GM19035 (cell line): ENCODE data around the gene UGCG.
A peak's percentile ranks its signal among the peaks of the same experiment; 100 is the strongest.
"Not testable (repeated sequence)": the region's sequence is repeated elsewhere in the genome, so short reads cannot be mapped to it uniquely, and the experiment has no call there.

ENCODE experiments used
- ATAC-seq: cut with Tn5 transposase; IDR thresholded peaks from one replicate; pipeline ENCODE4 v1.9.1; 2021; ENCODE audit not compliant: unreplicated experiment

UGCG gene

DNA sequence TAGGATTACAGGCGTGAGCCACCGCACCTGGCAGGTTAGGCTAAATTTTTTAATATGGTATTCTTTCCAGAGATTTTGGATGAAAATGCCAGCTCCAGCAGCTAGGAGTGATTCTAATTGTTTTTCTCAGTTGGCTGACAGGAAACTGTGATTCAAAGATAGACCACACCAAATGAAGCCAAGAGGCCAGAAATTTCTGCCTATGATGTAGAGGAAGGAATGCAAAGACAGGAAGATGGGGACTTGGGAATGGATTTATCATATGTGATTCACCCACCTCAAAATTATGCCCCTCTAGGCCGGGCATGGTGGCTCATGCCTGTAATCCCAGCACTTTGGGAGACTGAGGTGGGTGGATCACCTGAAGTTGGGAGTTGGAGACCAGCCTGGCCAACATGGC lies 53.3 kb downstream of the UGCG start:
- no peak for ATAC-seq

DNA sequence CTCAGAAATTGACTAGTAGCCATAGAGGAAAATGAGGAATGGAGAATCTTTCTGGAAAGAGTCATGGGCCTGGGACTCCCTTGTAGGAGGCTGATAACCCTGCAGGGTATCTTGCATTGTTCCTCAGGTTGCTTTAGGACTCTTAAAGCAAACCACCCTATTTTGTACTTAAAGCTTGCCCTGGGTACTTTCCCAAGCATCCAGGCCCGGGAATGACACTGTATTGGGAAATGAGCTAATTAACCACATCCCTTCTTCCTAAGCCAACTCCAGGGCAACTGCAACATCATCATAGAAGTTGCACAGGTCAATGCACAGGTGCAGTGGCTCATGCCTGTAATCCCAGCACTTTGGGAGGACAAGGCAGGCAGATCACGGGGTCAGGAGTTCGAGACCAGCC lies 55.9 kb downstream of the UGCG start:
- ATAC-seq = no peak

DNA sequence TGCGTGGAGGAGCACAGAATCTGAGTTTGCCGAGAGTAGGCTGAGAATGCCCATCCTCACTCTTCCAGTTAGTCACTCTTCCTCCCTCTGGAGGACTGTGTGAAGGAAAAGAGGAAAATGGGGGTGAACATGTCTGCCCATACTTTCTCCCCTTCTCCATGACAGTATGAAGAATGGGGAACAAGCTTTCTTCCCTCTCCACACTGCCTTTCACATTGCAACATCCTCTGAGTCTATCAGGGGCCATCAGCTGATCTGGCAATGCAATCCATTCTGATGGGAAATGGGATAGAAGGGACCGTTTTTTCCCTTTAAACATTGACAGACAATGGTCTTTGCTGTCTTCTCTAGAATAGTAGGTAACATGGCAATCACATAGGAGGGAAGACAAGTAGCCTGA lies 56.8 kb downstream of the UGCG start:
- no peak for ATAC-seq

DNA sequence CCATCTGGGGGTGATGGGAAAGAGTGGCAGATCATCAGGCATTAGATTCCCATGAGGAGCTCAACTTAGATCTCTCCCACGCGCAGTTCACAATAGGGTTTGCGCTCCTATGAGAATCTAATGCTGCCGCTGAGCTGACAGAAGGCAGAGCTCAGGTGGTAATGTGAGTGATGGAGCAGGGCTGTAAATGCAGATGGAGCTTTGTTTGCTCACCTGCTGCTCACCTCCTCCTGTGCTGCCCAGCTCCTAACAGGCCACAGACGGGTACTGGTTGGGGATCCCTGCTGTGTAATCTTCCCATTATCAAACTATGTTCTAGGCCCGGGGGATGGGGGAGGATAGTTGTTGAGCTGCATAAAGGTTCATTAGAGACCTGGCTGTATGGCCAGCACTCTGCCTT lies 58.4 kb downstream of the UGCG start:
- ATAC-seq = no peak

DNA sequence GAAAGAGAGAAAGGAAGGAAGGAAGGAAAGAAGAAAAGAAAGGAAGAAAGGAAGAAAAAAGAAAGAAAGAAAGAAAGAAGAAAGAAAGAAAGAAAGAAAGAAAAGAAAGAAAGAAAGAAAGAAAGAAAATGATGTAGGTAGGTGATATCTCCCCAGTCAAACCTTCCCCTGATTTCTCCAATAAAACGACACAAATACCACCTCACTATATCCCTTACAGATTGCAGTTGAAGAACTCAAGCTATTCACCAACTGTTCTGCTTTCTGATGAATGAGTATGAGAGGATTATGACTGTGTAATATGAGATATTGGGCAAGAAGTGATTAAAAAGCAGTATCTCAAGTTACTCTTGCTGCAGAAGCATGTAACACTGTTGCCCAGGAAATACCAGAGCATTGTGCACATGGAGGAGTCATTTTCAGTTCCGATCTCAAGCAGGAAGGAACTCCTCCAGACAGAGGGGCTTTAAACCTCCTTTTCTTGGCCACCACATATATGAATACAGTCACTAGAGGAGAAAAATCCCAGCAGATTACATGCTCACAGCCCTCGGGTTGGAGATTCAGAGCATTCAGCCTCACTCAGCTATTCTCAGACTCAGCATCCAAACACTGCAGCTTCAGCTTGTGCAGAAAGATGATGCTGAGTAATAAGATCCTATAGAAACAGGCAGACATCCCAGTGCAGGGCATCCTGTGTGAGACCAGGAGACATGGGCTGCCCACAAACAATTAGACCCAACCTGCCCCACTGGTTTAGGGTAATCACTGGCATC lies 61.4 kb downstream of the UGCG start:
- ATAC-seq = no peak

DNA sequence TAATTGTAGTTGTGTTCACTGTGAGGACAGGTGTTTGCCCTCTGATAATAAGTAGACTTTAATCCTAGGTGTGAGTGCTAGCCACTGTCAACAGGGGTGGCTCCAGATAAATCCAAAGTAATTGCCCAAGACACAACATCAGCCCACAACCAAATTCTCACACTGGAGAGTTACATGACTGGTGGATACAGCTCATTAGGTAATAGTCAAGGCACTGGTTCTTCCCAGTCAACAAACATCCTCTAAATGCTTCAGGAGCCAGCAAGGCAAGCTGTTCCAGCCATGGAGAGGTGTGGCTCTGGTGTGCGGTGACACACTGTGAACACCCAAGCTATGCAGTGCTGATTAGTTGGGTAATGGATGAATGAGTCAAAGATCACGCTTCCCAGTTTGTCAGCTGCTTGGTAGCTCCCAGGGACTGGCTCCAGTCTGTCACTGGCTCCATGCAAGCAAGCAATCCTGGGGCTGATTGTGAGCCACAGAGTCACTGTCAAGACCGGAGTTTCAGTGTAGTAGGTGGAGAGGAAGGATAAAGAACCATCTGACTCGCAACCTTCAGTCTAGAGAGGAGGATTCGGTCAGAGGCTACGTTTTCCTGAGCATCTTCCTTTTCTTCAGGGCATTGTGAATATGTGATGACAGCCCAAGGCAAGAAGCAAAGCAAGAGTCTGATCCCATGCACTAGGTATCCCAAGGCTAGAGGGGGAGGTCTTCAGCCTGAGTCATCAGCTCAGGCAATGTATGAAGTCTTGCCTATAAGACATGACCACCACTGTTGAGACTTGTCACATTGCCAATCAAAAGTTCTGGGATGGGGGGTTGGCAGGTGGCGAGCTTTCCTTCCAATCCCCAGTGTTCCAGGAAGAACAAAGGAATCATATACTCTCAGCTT lies 63.1 kb downstream of the UGCG start:
- ATAC-seq = no peak

DNA sequence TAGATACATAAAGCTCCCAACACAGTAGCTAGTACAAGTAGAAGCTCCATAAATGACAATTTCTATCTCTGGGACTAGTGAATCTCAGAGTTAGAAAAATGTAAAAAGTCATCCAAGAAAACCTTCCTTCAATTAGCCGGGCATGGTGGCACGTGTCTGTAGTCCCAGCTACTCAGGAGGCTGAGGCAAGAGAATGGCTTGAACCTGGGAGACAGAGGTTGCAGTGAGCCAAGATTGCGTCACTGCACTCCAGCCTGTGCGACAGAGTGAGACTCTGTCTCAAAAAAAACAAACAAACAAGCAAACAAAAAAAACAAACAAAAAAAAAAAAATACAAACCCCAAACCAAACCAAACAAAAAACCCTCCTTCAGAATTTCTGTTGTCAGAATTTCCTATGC lies 63.9 kb downstream of the UGCG start:
- not testable (repeated sequence) for ATAC-seq

DNA sequence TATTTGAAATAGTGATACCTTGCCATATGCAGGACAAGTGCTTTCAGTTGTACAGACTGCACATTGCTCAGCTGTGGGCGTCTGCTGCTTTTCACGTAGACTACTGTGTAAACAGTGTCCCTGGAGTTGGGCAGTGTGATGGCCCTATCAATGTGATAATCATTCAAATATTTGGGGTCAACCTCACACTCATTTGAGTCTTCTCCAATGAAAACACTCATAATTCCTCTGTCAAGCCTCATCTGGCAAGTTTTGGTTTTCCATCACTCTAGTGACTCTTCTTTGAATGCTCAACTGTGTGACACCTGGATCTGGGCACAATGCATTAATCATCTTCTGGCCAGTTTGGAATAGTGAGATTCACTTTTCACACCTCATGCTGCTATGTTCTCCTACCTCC lies 64.4 kb downstream of the UGCG start:
- ATAC-seq = no peak

DNA sequence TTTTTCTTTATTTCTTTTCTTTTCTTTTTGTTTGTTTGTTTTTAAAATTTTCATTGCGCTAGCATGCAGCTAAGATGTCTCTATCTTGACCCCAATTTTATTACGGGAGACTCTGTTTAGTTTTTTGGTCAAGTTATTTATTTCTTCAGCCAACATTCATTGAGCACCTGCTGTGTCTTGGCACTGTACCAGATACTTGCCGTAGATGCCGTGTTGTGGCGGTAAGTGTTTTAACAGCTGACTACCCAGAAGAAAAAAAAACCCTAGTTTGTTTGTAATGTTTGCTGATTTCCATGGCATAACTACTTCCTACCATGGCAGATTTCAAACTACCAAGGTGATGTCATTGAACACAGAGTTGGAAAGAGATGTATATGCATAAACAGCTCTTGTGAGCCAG lies 65.0 kb downstream of the UGCG start:
- ATAC-seq = no peak

DNA sequence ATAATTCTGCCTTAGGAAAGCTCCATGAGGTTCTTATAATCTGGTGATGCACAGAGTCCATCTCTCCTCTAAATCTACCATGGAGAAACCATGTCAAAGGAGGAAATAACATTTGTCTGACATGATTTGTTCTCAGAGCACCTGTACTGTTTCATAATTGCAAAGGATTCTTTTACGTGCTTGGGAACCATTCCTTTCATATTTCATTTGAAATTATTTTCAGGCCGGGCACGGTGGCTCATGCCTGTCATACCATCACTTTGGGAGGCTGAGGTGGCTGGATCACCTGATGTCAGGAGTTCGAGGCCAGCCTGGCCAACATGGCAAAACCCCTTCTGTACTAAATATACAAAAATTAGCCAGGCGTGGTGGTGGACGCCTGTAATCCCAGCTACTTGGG lies 65.4 kb downstream of the UGCG start:
- no peak for ATAC-seq

DNA sequence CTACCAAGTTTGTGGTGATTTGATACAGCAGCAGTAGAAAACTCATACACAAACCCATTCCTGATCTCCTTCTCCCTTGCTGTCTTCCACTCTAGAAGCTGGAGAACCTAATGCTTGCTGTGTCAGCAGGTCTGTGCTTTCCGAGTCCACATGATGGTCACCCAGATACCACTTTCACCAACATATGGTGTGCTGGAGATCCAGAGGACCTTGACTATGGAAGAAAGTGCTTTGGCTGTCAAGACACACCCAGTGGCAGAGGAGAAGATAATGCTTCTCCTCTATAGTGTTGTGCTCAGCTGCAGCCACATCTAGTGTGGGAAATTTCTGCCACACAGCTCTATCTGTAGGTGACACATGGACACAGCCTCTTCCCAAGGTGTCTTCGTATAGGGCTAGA lies 67.4 kb downstream of the UGCG start:
- ATAC-seq = no peak

DNA sequence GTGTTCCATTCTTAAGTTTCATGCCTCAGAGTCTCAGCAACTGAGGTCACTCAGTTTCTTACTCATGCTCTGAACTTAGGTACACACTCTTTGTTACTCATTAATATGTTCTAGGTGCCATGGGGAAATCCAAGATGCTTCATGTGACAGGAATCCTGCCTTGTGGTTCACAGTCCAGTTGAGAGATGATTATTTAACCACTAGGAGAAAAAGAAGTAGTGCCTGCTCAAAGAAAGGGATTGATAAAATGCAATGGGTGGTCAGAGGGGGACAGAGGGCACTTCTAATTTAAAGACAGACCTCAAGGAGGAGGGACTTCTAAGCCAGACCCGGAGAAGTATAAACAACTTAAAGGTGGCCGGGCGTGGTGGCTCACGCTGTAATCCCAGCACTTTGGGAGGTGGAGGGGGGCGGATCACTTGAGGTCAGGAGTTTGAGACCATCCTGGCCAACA lies 69.0 kb downstream of the UGCG start:
- ATAC-seq = peak; percentile 60

DNA sequence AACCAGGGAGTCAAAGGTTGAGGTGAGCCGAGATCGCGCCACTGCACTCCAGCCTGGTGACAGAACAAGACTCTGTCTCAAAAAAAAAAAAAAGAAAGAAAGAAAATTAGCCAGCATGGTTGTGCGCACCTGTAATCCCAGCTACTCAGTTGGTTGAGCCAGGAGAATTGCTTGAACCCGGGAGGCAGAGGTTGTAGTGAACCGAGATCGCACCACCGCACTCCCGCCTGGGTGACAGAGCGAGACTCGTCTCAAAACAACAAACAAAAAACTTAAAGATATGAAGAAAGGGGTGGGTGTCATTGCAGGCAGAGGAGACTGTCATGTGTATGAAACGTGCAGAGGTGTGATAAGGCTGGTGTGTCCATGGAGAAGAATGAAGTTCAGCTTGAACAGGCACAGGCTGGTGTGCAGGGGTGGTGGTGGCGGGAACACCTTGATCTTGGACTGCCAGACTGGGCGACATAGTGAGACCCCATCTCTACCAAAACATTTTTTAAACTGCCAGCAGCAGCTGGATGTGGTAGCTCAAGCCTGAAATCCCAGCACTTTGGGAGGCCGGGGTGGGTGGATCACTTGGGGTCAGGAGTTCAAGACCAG lies 69.6 kb downstream of the UGCG start:
- no peak for ATAC-seq

DNA sequence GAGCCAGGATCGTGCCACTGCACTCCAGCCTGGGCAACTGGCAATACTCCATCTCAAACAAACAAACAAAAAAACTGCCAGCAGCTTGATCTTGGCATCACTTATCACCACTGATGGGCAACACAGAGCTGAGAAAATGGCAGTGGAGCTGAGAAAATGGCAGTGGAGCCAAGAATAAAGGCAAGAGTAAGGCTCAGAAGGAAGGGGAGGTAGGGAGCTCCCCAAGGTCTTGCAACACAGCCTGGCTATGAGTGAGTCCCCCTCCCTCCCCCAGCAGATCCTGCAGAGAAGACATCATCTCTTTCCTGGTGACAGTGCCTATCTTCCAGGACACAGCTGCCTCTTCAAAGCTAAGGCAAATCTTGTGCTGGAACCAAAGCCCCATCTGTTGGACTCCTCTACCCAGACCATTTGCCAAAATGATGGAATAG lies 70.3 kb downstream of the UGCG start:
- ATAC-seq = no peak

DNA sequence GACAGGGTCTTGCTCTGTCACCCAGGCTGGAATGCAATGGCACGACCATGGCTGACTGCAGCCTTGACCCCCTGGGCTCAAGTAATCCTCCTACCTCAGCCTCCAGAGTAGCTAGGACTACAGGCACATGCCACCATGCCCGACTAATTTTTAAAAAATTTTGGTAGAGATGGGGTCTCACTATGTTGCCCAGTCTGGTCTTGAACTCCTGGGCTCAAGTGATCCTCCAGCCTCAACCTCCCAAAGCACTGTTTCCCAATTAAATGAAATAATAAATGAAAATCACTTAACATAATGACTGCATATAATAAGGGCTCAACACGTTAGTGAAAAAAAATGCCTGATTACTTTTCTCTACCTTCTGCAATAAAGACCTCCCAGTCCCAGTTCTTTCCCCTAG lies 71.0 kb downstream of the UGCG start:
- ATAC-seq = no peak

DNA sequence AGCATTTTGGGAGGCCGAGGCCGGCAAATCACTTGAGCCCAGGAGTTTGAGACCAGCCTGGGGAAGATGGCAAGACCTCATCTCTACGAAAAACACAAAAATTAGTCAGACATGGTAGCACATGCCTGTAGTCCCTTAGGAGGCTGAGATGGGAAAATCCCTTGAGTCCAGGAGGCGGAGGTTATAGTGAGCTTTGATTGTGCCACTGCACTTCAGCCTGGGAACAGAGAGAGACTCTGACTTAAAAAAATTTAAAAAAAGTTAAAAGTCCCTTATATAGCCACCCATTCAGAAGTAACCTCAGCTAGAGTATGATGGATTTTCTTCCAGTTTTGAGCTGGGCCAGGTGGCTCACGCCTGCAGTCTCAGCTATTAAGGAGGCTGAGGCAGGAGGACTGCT lies 72.4 kb downstream of the UGCG start:
- ATAC-seq = no peak

DNA sequence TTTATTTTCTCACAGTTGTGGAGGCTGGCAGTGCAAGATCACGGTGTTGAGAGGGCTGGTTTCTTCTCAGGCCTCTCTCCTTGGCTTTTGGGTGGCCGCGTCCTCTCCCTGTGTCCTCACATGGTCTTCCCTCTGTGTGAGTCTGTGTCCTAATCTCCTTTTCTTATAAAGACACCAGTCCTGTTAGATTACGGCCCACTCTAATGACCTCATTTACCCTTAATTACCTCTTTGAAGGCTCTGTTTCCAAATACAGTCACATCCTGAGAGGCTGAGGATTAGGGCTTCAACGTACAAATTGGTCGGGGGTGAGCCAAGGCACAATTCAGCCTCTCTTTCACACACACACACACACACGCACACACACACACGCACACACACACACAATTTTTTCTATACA lies 73.0 kb downstream of the UGCG start:
- ATAC-seq = no peak

DNA sequence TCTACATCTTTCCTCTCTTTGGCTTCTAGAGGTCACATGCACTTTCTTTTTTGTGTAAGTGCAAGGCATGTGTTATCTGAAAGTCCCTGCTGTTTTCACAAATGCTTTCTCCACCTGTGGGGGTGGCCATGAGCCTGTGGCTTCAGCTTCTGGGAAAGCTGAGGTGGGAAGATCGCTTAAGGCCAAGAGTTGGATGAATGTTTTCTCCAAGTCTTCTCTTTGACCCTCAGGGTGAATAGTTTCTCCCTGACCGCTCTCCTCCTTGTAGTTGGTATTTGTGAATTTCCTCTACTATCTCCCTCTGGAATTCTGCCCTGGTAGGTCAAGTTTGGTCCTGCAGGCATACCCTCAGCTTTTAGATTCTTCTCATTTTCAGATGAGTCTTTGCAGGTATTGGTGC lies 74.2 kb downstream of the UGCG start:
- no peak for ATAC-seq

DNA sequence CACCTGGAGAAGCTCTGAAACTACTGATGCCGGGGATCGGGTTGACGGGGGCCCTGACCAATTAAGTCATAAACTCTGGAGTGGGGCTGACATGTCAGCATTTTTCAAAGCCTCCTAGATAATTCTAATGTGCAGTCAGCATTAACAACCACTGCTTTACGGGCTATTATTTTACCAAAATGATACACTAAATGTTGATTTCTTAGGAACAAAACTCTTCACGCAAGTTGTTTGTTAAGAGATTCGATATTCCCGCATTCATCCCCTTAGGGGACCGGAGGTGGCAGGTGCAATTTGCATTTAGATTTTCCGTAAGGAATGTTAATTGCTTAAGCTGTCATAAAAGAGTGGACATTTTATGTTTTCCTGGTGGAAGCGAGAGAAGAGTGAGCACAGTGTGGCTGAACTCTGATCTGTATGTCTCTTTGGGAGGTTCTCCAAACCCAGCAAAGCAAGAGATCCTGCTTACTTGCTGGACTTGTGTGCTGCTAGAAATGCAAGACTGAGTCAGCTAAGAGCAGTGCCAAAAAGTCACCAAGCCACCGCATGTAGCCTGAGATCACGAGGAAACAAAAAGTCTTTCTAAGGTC lies 77.6 kb downstream of the UGCG start:
- ATAC-seq = no peak

DNA sequence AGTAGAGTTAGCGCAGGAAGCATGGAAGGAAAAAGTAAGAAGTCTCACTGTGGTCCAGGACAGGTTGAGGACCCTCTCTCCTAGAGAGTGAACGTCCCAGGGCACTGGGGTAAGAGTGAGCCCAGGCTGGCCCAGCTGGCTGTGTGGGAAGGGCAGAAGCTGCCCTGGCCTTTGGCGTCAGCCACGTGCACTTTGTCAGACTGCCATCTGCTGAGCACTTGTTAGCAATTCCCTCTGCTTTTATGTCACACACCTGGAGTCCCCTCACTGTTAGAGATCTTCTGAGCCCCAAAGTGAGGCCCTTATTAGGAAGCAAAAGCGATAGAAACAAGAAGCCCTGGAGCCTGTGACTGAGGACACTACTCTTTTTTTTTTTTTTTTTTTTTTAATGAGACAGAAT lies 79.1 kb downstream of the UGCG start:
- no peak for ATAC-seq

DNA sequence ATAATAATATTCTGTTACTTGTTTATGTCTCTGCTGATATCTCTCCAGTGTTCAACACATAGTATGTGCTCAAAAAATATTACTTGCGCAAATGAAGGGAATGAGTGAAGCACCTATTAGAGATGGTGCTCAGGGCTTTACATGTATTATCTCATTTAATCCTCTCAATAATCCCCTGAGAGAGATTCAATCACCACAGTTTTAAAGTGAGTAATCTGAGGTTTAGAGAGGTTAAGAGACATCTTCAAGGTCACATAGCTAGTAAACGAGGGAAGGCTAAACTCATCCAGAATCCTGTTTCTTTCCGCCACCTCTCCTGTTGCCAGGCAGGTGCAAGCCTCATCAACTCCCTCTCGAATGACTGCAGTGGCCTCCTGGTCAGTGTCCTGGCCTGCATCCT lies 82.0 kb downstream of the UGCG start:
- no peak for ATAC-seq

DNA sequence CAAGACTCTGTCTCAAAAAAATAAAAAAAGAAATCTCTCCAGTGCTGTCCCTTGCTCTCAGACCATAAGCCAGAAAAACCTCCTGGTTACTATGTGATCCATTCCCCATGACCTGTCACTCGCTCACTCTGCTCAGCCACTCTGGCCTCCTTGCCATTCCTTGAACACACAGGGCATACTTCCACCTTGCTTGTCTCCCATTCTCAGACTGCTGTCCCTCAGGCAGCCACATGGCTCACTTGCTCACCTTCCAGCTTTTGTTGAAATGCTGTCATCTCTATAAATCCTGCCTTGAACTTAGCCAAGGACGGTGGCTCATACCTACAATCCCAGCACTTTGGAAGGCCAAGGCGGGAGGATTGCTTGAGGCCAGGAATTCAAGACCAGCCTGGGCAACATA lies 82.9 kb downstream of the UGCG start:
- no peak for ATAC-seq
